ENCODE measurements around the gene C19orf47. TPM values are rescaled to one million over a fixed set of nuclear protein-coding genes. Genes with fewer than 3 reads are reported as not detected.
A peak's percentile ranks its signal among the peaks of the same experiment; 100 is the strongest.

Gene C19orf47
- polyA plus RNA-seq, 3 donors, result 7.6 to 10.2 (median 8.0) TPM

- Histone ChIP-seq H3K4me2 (replicated peaks; ENCODE audit: extremely low read depth, low read length, poor library complexity, severe bottlenecking) (no peak overlapping the region), H3K79me2 (ENCODE audit: insufficient read depth, low read length) (no peaks in the 10 kb centered on the region), H3K4me1 (ENCODE audit: control insufficient read depth in 1 of 2, insufficient read depth in 2 of 2, low read length in 2 of 2) (peaks cover 4 to 11% of the 10 kb centered on the region in 2 donors), H3K9ac (ENCODE audit: insufficient read depth, low read length, poor library complexity, severe bottlenecking) (no peak overlapping the region), H3K27ac (ENCODE audit: low read depth in 1 of 2, low read length in 2 of 2) (no peak overlapping the region), H4K20me1 (ENCODE audit: insufficient read depth, low read length) (peaks cover 4% of the 10 kb centered on the region), H3K36me3 (replicated peaks in 1 of 2; ENCODE audit: control insufficient read depth in 1 of 2, insufficient read depth in 2 of 2, low read length in 2 of 2) (peaks cover 49 to 82% of the 10 kb centered on the region in 2 donors), H3K4me3 (replicated peaks in 1 of 3; ENCODE audit: low read depth in 2 of 3, low read length in 3 of 3) (no peak overlapping the region), H3K27me3 (ENCODE audit: control insufficient read depth in 2 of 2, insufficient read depth in 2 of 2, low read length in 2 of 2) (no peaks in the 10 kb centered on the region), H3K9me3 (replicated peaks in 1 of 2; ENCODE audit: control insufficient read depth in 1 of 2, insufficient read depth in 1 of 2, low read length in 2 of 2) (no peaks in the 10 kb centered on the region), H2AFZ (ENCODE audit: insufficient read depth, low read depth, low read length, poor library complexity, severe bottlenecking) (no peak overlapping the region)
- 68% methylated on average over 16 of the region's 17 CpGs for WGBS (ENCODE audit: insufficient coverage)
- Mint-ChIP-seq H3K4me1 (peaks cover 8% of the 10 kb centered on the region), H3K9me3 (no peaks in the 10 kb centered on the region), H3K27me3 (ENCODE audit: low read depth in 3 of 3) (peaks cover 0 to 1% (median 0%) of the 10 kb centered on the region in 3 donors), H3K36me3 (peaks cover 59 to 87% of the 10 kb centered on the region in 2 donors), H3K27ac (peak overlapping the region in 1 of 7 donors; percentile 61), H3K4me3 (no peak overlapping the region)
- DNase-seq, result no peak
- TF ChIP-seq CTCF (IDR thresholded peaks at IDR 0.05), result no peak
- intact Hi-C loops (cut with micrococcal nuclease), result no loop called here
These were observed 28.2 kb upstream of the C19orf47 start for GRCh38 chr19:40376286-40376862.

GRCh38 chr19:40374084-40374483 lies 25.9 kb upstream of the C19orf47 start:
- Histone ChIP-seq H3K27ac (ENCODE audit: low read depth in 1 of 2, low read length in 2 of 2) (no peak overlapping the region), H3K36me3 (replicated peaks in 1 of 2; ENCODE audit: control insufficient read depth in 1 of 2, insufficient read depth in 2 of 2, low read length in 2 of 2) (peaks cover 62 to 90% of the 10 kb centered on the region in 2 donors), H3K4me1 (ENCODE audit: control insufficient read depth in 1 of 2, insufficient read depth in 2 of 2, low read length in 2 of 2) (peaks cover 10 to 20% of the 10 kb centered on the region in 2 donors), H3K27me3 (ENCODE audit: control insufficient read depth in 2 of 2, insufficient read depth in 2 of 2, low read length in 2 of 2) (no peaks in the 10 kb centered on the region), H3K9me3 (replicated peaks in 1 of 2; ENCODE audit: control insufficient read depth in 1 of 2, insufficient read depth in 1 of 2, low read length in 2 of 2) (no peaks in the 10 kb centered on the region), H3K79me2 (ENCODE audit: insufficient read depth, low read length) (no peaks in the 10 kb centered on the region), H4K20me1 (ENCODE audit: insufficient read depth, low read length) (peaks cover 4% of the 10 kb centered on the region), H3K4me2 (replicated peaks; ENCODE audit: extremely low read depth, low read length, poor library complexity, severe bottlenecking) (no peak overlapping the region), H2AFZ (ENCODE audit: insufficient read depth, low read depth, low read length, poor library complexity, severe bottlenecking) (no peak overlapping the region), H3K4me3 (replicated peaks in 1 of 3; ENCODE audit: low read depth in 2 of 3, low read length in 3 of 3) (no peak overlapping the region), H3K9ac (ENCODE audit: insufficient read depth, low read length, poor library complexity, severe bottlenecking) (no peak overlapping the region)
- intact Hi-C loops (cut with micrococcal nuclease), result no loop called here
- Mint-ChIP-seq H3K4me1 (peaks cover 22% of the 10 kb centered on the region), H3K4me3 (no peak overlapping the region), H3K27ac (peak overlapping the region in 1 of 7 donors; percentile 72), H3K9me3 (no peaks in the 10 kb centered on the region), H3K27me3 (ENCODE audit: low read depth in 3 of 3) (peaks cover 0 to 1% (median 0%) of the 10 kb centered on the region in 3 donors), H3K36me3 (peaks cover 69 to 95% of the 10 kb centered on the region in 2 donors)
- DNase-seq, result no peak
- WGBS (ENCODE audit: insufficient coverage), result 96% methylated on average over 5 of the region's 7 CpGs
- TF ChIP-seq CTCF (IDR thresholded peaks at IDR 0.05), result no peak

Data from CD14-positive monocyte (primary cell).